NCI-H345 treated with DMSO at 0.1 percent for 48 hours (cell line): ENCODE data around the gene SLC44A3.
"Not testable (repeated sequence)": the region's sequence is repeated elsewhere in the genome, so short reads cannot be mapped to it uniquely, and the experiment has no call there.

Experiments used
- DNase-seq: peaks from one replicate; lab custom pipeline; 2025; ENCODE audit not compliant: unreplicated experiment; lab: John Stamatoyannopoulos, UW

SLC44A3 gene

GRCh38 chr1:94929351-94930217 is 109.4 kb downstream of the SLC44A3 start:
- no peak for DNase-seq

- no peak for DNase-seq
Measured at GRCh38 chr1:94931254-94931841, 111.2 kb downstream of the SLC44A3 start.

GRCh38 chr1:94934551-94934950 is 114.4 kb downstream of the SLC44A3 start:
- DNase-seq = no peak

GRCh38 chr1:94935034-94935433 is 114.9 kb downstream of the SLC44A3 start:
- no peak for DNase-seq

GRCh38 chr1:94935476-94935875 is 115.3 kb downstream of the SLC44A3 start:
- DNase-seq = no peak

GRCh38 chr1:94936861-94937620 is 116.9 kb downstream of the SLC44A3 start:
- DNase-seq = no peak

GRCh38 chr1:94937820-94938219 is 117.7 kb downstream of the SLC44A3 start:
- no peak for DNase-seq

- no peak for DNase-seq
Measured at GRCh38 chr1:94940738-94941137, 120.6 kb downstream of the SLC44A3 start.

- DNase-seq = not testable (repeated sequence)
Measured at GRCh38 chr1:94941480-94941879, 121.3 kb downstream of the SLC44A3 start.

- DNase-seq = no peak
Measured at GRCh38 chr1:94942171-94943128, 122.3 kb downstream of the SLC44A3 start.
